Urinary bladder (tissue), 4 donors: ENCODE data around the gene ATP7B. TPM values are rescaled to one million over a fixed set of nuclear protein-coding genes. Genes with fewer than 3 reads are reported as not detected.
"Not testable (repeated sequence)": the region's sequence is repeated elsewhere in the genome, so short reads cannot be mapped to it uniquely, and the experiment has no call there.

Experiments
- DNase-seq: peaks from one replicate; pipeline ENCODE4 v3.0.0-alpha.2; 2015; ENCODE audit errors: extremely low spot score
- H3K27ac ChIP-seq: one replicate; pipeline ENCODE4 v1.5.1; 2013; ENCODE audit warnings: low read depth, mild to moderate bottlenecking, moderate library complexity
- H3K36me3 ChIP-seq: one replicate; pipeline ENCODE4 v1.6.1; 2013; ENCODE audit warnings: mild to moderate bottlenecking, moderate library complexity; ENCODE audit not compliant: insufficient read depth
- H3K4me1 ChIP-seq: one replicate; pipeline ENCODE4 v1.6.1; 2013; ENCODE audit warnings: mild to moderate bottlenecking, moderate library complexity; ENCODE audit not compliant: insufficient read depth
- H3K4me3 ChIP-seq: one replicate; pipeline ENCODE4 v1.5.1; 2013; ENCODE audit warnings: low read depth, low read length
- WGBS: extraction: QIAGEN DNeasy Blood & Tissue Kit; methylation state at CpG from one replicate; pipeline ENCODE4 v1.1.7; 2013; 5-methylcytosine and 5-hydroxymethylcytosine counted together
- polyA plus RNA-seq: library from polyadenylated mRNA; stranded (reverse); fragments of 200-250 nt; gene quantifications from one replicate; pipeline ENCODE4 v1.2.3, GENCODE V29; 2013
- total RNA-seq: library from RNA; depleted of rRNA; stranded (reverse); fragments of >200 nt; gene quantifications from one replicate; pipeline ENCODE4 v1.2.3, GENCODE V29; 2014
- donor health status: healthy with polysubstance abuse.
- donor health status: healthy.

ATP7B gene
- total RNA-seq (6.7 TPM), polyA plus RNA-seq (3.0 TPM)

DNA sequence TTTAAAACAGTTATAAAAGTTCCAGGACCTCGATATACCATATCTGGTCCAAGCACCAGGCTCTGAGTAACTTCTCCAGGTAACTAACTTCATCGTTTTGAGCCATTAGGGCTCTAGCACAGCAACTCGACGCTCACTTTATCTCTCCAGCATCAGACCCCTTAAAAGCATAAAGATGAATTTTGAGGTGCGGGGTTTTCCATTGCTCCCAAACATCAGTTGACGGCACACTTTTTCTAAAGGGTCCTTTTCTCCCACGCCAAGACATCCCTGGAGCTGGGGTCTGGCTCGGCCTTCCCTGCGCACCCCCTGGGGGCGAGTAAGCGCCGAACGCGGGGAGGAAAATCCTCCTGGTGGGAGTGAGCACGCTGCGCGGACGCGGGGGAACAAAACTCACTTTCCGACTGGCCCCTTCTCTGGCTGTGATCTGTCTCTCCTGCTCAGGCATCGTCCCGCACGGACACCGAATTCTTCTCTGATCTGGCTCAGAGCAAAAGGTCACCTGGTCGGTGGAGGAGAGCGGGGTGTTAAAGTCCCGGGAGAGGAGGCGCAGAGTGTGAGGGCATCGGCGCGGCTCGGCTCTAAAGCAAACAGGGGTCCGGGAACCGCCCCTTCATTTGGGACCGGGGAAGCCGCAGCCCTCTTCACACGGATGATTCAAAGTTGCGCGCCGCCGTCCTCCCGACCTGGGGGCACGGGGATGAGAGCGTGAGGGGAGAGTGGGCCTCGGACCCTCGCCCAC lies at the start of gene ATP7B:
ATP7B (minus strand) TSS at position 561 of the 742 bp plus-strand sequence; CDS start at position 448, 113 bp downstream.
- Histone ChIP-seq H3K27ac (no peak within 1 kb of the TSS), H3K36me3 (no peaks in the 10 kb centered on the region), H3K4me3 (peak within 1 kb of the TSS; percentile 83), H3K4me1 (no peaks in the 10 kb centered on the region)
- WGBS, result 3% methylated on average over 46 of the region's 46 CpGs
- no peak for DNase-seq

DNA sequence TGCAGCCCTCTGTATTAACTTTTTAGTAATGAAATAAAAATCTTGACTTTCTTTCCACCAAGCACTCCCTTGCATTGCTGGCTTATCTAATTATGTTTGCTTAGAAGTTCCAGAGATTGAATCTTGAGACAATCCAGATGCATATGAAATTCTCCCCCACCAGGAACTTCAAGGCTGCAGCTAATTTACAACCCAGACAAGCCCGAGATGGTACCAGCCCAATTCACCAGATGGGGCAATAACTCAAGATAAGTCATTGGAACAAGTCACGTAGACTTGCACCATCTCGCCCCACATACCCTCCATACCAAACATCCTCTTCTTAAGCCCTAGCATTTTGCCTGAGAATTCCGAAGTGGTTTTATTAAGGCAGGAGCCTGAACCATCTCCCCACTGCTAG lies 42.2 kb upstream of the ATP7B start:
- H3K4me3 ChIP-seq, result no peak overlapping the region
- no peaks in the 10 kb centered on the region for H3K36me3 ChIP-seq
- WGBS, result 23% methylated on average over 4 of the region's 4 CpGs
- no peak for DNase-seq
- H3K27ac ChIP-seq, result no peak overlapping the region
- H3K4me1 ChIP-seq, result no peaks in the 10 kb centered on the region

DNA sequence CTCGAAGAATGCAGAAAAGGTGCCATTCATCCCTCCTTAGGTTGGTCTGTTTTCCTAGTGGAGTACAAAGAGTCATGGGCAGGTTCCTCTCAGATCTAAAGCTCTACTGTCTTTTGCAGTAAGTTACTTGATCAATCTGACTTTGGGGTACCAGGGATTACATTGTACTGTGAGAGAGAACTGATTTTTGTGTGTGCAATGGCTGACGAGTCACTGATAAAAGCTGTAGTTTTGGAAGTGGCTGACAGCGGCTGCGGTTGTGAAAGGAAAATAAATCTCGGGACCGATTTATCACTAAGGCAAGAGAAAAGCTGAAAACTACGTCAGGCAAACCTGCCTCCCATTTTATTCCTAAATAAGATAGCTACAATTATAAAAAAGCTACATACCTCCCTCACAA lies 40.1 kb upstream of the ATP7B start:
- Histone ChIP-seq H3K27ac (no peak overlapping the region), H3K36me3 (no peaks in the 10 kb centered on the region), H3K4me1 (no peaks in the 10 kb centered on the region), H3K4me3 (no peak overlapping the region)
- 48% methylated on average over 7 of the region's 7 CpGs for WGBS
- DNase-seq, result no peak

DNA sequence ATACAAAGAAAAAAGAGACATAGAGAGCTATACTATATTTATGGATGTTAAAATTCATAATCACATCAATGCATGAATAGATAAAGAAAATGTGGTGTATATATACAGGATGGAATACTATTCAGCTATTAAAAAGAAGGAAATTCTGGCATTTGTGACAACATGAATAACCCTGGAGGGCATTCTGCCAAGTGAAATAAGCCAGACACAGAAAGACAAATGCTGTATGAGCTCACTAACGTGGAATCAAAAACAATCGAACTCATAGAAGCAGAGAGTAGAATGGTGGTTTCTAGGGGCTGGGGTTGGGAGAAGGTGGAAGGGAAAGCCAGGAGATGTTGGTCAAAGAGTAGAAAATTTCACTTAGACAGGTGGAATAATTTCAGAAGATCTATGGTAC lies 37.3 kb upstream of the ATP7B start:
- 57% methylated on average over 2 of the region's 2 CpGs for WGBS
- DNase-seq, result no peak

DNA sequence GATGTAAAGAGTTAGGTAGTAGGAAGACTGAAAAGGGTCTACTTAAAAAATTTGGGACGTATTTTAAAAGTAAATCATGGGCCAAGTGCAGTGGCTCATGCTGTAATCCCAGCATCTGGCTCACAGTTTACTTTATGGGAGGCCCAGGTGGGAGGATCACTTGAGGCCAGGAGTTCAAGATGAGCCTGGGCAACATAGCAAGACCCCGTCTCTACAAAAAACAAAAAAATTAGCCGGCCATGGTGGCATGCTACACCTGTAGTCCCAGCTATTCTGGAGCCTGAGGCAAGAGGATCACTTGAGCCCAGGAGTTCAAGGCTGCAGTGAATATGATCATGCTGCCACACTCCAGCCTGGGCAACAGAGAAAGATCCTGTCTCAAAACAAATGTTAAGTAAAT lies 36.2 kb upstream of the ATP7B start:
- Histone ChIP-seq H3K4me3 (no peak overlapping the region), H3K36me3 (no peaks in the 10 kb centered on the region), H3K27ac (no peak overlapping the region), H3K4me1 (no peaks in the 10 kb centered on the region)
- DNase-seq, result no peak
- 90% methylated on average over 3 of the region's 3 CpGs for WGBS

More for the DNA sequence above, 37.3 kb upstream of the ATP7B start:
- no peaks in the 10 kb centered on the region for H3K4me1 ChIP-seq
- H3K4me3 ChIP-seq, result no peak overlapping the region
- no peaks in the 10 kb centered on the region for H3K36me3 ChIP-seq
- H3K27ac ChIP-seq, result no peak overlapping the region

DNA sequence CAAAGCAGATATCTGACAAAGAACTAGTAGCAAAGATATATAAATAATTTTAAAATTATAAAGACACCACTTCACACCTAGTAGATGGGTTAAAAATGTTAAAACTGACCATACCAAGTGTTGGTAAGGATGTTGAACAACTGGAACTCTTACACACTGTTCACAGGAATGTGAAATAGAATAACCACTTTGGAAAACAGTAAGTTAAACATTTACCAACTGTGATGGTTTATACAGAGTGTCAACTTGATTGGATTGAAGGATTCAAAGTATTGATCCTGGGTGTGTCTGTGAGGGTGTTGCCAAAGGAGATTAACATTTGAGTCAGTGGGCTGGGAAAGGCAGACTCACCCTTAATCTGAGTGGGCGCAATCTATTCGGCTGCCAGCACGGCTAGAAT lies 32.4 kb upstream of the ATP7B start:
- no peak overlapping the region for H3K4me3 ChIP-seq
- DNase-seq, result no peak
- H3K36me3 ChIP-seq, result no peaks in the 10 kb centered on the region
- no peak overlapping the region for H3K27ac ChIP-seq
- WGBS, result 92% methylated on average over 3 of the region's 3 CpGs
- H3K4me1 ChIP-seq, result no peaks in the 10 kb centered on the region

DNA sequence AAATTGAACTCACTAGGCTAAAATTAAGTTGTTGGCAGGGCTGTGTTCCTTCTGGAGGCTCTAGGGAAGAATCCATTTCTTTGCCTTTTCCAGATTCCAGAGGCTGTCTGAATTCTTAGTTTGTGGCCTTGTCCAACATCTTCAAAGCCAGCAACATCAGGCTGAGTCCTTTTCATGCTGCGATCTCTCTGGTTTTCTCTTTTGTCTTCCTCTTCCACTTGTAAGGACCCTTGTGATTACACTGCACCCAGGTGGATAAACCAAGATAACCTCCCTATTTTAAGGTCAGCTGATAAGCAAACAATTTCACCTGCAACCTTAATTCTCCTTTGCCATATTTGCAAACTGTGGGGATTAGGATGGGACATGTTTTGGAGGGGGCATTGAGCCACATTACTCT lies 24.8 kb upstream of the ATP7B start:
- no peak overlapping the region for H3K4me3 ChIP-seq
- H3K4me1 ChIP-seq, result no peaks in the 10 kb centered on the region
- no peak for DNase-seq
- 95% methylated on average over 1 of the region's 1 CpG for WGBS
- no peak overlapping the region for H3K27ac ChIP-seq
- no peaks in the 10 kb centered on the region for H3K36me3 ChIP-seq

DNA sequence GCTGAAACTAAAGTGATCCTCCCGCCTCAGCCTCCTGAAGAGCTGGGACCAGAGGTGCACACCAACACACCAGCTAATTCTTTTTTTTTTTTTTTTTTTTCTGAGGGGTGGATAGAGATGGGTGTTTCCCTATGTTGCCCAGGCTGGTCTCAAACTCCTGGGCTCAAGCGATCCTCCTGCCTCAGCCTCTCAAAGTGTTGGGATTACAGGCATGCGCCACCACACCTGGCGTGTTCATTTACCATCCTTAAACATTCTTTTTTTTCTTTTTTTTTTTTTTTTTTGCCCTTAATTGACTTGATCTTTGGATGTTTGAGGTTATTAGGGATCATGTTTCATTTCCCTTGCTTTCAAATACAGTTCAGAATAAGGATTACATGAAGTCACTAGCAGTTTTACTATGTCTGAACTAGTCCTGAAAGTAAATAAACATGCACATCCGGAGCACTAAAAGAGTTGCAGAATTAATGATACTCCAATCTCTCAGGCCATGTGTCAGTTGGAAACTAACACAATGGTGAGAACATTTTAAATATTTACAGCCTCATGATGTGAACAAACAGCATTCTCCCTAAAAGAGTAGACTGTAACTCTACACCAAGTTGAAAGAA lies 23.5 kb upstream of the ATP7B start:
- H3K27ac ChIP-seq, result no peak overlapping the region
- DNase-seq, result no peak
- H3K4me3 ChIP-seq, result no peak overlapping the region
- 79% methylated on average over 5 of the region's 5 CpGs for WGBS
- no peaks in the 10 kb centered on the region for H3K36me3 ChIP-seq
- H3K4me1 ChIP-seq, result no peaks in the 10 kb centered on the region

DNA sequence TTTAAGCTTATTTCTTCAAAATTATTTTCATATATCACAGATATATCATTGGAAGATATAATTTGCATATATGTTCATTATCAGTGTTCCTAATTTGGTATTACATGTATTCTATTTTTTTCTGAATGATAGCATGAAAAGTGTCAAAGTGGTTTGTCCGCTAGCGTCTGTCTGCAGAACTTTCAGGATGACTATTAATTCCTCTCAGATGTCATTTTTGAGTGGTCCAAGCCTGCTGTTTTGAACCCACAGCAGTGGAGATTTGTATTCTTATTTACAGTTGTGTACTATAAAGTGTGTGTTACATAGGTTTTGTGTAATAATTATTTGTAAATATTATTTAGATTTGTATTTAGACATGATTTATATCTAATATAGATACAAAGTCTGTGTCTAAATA lies 21.8 kb upstream of the ATP7B start:
- Histone ChIP-seq H3K27ac (no peak overlapping the region), H3K4me1 (no peaks in the 10 kb centered on the region), H3K36me3 (peaks cover 2% of the 10 kb centered on the region), H3K4me3 (no peak overlapping the region)
- WGBS, result 86% methylated on average over 2 of the region's 2 CpGs
- no peak for DNase-seq

DNA sequence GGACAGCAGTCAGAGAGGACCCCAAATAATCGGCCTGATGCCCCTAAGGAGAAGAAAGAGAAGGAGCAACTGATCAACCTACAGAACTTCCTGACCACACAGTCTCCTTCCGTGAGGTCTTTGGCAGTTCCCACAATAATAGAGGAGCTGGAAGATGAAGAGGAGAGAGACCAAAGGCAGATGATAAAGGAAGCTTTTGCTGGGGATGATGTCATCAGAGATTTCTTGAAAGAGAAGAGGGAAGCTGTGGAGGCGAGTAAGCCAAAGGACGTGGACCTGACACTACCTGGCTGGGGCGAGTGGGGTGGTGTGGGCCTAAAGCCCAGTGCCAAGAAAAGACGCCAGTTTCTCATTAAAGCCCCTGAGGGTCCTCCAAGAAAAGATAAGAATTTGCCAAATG lies 19.2 kb upstream of the ATP7B start:
- H3K36me3 ChIP-seq, H3K4me1 ChIP-seq, DNase-seq, H3K4me3 ChIP-seq, H3K27ac ChIP-seq: not testable (repeated sequence)
- WGBS, result 97% methylated on average over 6 of the region's 6 CpGs

DNA sequence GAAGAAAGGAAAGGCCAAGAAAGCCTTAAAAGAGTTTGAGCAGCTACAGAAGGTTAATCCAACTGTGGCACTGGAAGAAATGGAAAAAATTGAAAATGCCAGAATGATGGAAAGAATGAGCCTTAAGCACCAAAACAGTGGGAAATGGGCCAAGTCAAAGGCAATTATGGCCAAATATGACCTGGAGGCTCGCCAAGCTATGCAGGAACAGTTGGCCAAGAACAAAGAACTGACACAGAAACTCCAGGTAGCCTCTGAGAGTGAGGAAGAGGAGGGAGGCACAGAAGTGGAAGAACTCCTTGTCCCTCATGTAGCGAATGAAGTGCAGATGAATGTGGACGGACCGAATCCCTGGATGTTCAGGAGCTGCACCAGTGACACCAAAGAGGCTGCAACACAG lies 18.3 kb upstream of the ATP7B start:
- Histone ChIP-seq H3K36me3 (peaks cover 2% of the 10 kb centered on the region), H3K4me3 (no peak overlapping the region), H3K4me1 (no peaks in the 10 kb centered on the region), H3K27ac (no peak overlapping the region)
- DNase-seq, result no peak
- WGBS, result over 99% methylated on average over 4 of the region's 4 CpGs

DNA sequence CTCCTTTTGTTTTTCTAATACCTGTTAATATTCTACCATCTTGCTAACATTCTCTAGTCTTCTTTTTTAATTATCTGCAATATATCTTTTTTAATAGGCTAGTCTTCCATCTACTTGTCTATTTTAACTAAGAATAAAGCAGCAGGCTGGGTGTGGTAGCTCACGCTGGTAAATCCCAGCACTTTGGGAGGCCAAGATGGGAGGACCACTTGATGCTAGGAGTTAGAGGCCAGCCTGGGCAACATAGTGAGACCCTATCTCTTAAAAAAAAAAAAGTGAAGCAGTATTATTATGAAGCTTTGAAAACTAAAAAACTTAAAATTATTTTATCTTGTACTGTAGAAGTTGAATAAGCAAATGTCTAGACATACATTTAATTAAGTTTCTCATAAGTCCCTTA lies 16.6 kb upstream of the ATP7B start:
- DNase-seq, result no peak
- H3K36me3 ChIP-seq, result peaks cover 2% of the 10 kb centered on the region
- WGBS, result 98% methylated on average over 1 of the region's 1 CpG
- no peak overlapping the region for H3K4me3 ChIP-seq
- H3K27ac ChIP-seq, result no peak overlapping the region
- no peaks in the 10 kb centered on the region for H3K4me1 ChIP-seq

DNA sequence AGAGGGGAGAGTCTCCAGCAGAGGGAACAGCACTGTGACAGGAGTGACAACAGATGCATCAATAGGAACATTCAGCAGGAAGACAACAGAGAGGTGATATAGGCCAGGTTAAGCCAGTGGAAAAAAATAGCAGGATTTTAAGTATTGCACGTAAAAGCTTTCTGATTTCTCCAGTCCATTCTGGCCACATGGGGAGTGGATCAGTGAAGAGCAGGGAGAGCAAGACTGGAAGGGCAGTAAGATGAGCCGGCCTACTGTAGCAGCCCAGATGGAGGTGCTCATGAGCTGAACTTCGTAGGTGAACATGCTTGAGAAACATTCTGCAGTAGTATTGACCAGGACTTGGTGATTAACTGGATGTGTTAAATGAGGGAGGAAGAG lies 15.0 kb upstream of the ATP7B start:
- H3K4me3 ChIP-seq, result no peak overlapping the region
- peaks cover 4% of the 10 kb centered on the region for H3K36me3 ChIP-seq
- no peak overlapping the region for H3K27ac ChIP-seq
- 94% methylated on average over 3 of the region's 3 CpGs for WGBS
- no peaks in the 10 kb centered on the region for H3K4me1 ChIP-seq
- DNase-seq, result no peak

DNA sequence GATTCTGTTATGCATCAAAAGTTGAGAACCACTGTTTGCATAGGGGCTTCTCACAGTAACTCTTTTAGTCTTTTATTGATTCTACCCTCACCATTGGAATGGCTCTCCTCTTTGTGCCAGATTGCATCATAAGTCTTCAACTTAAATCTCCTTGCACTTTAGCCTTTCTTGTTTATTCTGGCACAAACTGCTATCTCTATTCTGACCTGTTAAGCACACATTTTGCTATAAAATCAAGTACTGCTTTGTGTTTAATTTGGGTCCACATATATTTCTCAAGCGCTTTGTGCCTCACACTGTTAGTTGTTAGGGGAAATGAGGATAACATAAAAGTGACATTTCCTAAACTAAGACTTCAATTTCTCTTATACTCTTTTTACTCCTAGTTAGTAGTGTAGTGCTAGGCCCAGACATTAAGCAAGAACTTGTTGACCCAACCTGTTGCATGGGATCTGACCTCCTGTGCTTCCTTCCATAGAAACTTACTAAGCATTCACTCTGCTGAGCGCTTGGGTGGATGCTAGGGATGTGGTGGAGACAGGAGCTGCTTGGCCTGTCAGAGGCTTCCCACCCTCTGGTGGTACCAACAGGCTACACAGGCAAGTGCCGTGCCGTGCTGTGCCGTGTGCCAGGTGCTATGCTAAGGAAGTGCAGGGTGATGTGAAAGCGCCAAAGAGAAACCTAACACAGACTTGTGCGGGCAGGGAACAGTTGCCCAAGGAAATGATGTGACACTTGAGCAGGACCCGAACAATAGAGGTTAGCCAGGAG lies 14.4 kb upstream of the ATP7B start:
- Histone ChIP-seq H3K36me3 (peaks cover 4% of the 10 kb centered on the region), H3K4me1 (no peaks in the 10 kb centered on the region)

More for the DNA sequence above, 14.4 kb upstream of the ATP7B start:
- no peak for DNase-seq
- WGBS, result 98% methylated on average over 8 of the region's 8 CpGs
- Histone ChIP-seq H3K27ac (no peak overlapping the region), H3K4me3 (no peak overlapping the region)
